GM21737 (cell line): ENCODE measurements around the gene GRAMD1C.
"Not testable (repeated sequence)": the region's sequence is repeated elsewhere in the genome, so short reads cannot be mapped to it uniquely, and the experiment has no call there.

Source experiments
- ATAC-seq: cut with Tn5 transposase; IDR thresholded peaks from one replicate; pipeline ENCODE4 v1.9.1; 2021; ENCODE audit warnings: mild to moderate bottlenecking, moderate library complexity; ENCODE audit not compliant: unreplicated experiment

GRAMD1C gene

GRCh38 chr3:113849841-113850240, 11.3 kb downstream of the GRAMD1C start:
- ATAC-seq = not testable (repeated sequence)

GRCh38 chr3:113850391-113850790, 11.8 kb downstream of the GRAMD1C start:
- not testable (repeated sequence) for ATAC-seq

GRCh38 chr3:113852506-113852905, 13.9 kb downstream of the GRAMD1C start:
- ATAC-seq = no peak

GRCh38 chr3:113867506-113867905, 28.9 kb downstream of the GRAMD1C start:
- ATAC-seq = no peak

GRCh38 chr3:113873293-113873692, 34.7 kb downstream of the GRAMD1C start:
- ATAC-seq = no peak

GRCh38 chr3:113873814-113874526, 35.4 kb downstream of the GRAMD1C start:
- ATAC-seq = no peak

- ATAC-seq = no peak
Observed at GRCh38 chr3:113878403-113878802, 39.8 kb downstream of the GRAMD1C start.

- ATAC-seq = no peak
Observed at GRCh38 chr3:113885050-113885449, 46.5 kb downstream of the GRAMD1C start.

GRCh38 chr3:113890256-113890900, 51.8 kb downstream of the GRAMD1C start:
- ATAC-seq = no peak

GRCh38 chr3:113894927-113895326, 56.3 kb downstream of the GRAMD1C start:
- no peak for ATAC-seq

GRCh38 chr3:113895964-113896363, 57.4 kb downstream of the GRAMD1C start:
- ATAC-seq = no peak

GRCh38 chr3:113896930-113897329, 58.3 kb downstream of the GRAMD1C start:
- ATAC-seq = no peak

GRCh38 chr3:113897373-113897777, 58.8 kb downstream of the GRAMD1C start:
- no peak for ATAC-seq

GRCh38 chr3:113898892-113899291, 60.3 kb downstream of the GRAMD1C start:
- ATAC-seq = no peak

- no peak for ATAC-seq
Observed at GRCh38 chr3:113906568-113907140, 68.1 kb downstream of the GRAMD1C start.

GRCh38 chr3:113908133-113908532, 69.5 kb downstream of the GRAMD1C start:
- no peak for ATAC-seq

- no peak for ATAC-seq
Observed at GRCh38 chr3:113910966-113911365, 72.4 kb downstream of the GRAMD1C start.

- ATAC-seq = peak; percentile 93
Observed at GRCh38 chr3:113912552-113913236, 74.1 kb downstream of the GRAMD1C start.

GRCh38 chr3:113914646-113915045, 76.1 kb downstream of the GRAMD1C start:
- no peak for ATAC-seq

- ATAC-seq = no peak
Observed at GRCh38 chr3:113927556-113927955, 89.0 kb downstream of the GRAMD1C start.

GRCh38 chr3:113946831-113947230, 108.2 kb downstream of the GRAMD1C start:
- ATAC-seq = no peak
